Stimulated activated CD4-positive, alpha-beta T cell treated with anti-CD3 and anti-CD28 coated beads, Interleukin-4, amount 100 ng/mL, for 48 hours (primary cell): Measurements from ENCODE around the gene FBH1.
A peak's percentile ranks its signal among the peaks of the same experiment; 100 is the strongest.
"Not testable (repeated sequence)": the region's sequence is repeated elsewhere in the genome, so short reads cannot be mapped to it uniquely, and the experiment has no call there.

ENCODE experiments used
- DNase-seq, 2 donors: peaks; one replicate each; pipeline ENCODE4 v3.0.0-alpha.2; 2020; ENCODE audit warnings: low read depth in 2 of 2

Gene FBH1

DNA sequence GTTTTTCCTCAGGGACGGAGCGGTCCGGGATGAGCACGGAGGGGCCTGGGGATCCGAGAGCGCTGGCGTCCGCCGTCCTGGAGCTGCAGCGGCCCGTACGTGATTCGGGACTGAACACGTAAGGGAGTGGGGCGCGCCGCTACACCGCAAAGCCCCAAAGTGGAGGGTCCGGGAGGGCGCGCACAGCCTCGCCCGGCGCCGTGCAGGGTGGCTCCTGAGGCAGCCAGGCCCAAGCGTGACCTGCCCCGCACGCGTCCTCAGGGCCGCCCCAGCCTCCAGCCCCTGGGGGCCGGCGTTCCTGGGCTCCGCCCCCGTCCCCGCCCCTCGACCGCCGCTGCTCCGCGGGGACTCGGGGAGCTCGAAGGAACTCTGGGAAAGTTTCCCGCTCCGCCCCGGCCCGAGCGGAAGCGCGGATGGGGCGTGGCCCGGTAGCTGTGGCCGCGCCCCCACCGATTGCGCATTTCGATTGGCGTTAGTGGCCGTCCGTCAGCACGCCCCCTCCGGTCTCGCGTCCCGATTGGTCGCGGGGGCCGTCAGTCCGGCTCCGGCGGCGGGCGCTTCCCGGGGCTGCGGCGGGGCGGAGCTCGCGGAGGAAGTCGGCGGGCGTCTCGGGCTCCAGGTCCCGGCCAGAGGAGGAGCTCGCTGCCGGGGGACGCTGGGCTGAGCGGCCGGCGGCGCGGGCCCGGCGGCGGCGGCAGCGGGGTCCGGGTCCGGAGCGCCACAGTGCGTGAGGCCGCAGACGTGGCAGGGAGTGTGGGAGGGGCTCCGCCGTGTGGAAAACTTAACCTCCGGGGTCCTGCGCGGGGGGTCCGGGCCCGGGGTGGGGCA lies at the start of gene FBH1, which contains the start of gene ANKRD16:
Gene FBH1 (plus strand): TSS at position 620 of the 828 bp plus-strand sequence. CDS start 103 bp downstream, at position 723.
Gene ANKRD16 (minus strand): TSS at position 270 of the 828 bp plus-strand sequence. CDS start 539 bp downstream, outside the sequence.
- peak; percentile 97 to 98 for DNase-seq

DNA sequence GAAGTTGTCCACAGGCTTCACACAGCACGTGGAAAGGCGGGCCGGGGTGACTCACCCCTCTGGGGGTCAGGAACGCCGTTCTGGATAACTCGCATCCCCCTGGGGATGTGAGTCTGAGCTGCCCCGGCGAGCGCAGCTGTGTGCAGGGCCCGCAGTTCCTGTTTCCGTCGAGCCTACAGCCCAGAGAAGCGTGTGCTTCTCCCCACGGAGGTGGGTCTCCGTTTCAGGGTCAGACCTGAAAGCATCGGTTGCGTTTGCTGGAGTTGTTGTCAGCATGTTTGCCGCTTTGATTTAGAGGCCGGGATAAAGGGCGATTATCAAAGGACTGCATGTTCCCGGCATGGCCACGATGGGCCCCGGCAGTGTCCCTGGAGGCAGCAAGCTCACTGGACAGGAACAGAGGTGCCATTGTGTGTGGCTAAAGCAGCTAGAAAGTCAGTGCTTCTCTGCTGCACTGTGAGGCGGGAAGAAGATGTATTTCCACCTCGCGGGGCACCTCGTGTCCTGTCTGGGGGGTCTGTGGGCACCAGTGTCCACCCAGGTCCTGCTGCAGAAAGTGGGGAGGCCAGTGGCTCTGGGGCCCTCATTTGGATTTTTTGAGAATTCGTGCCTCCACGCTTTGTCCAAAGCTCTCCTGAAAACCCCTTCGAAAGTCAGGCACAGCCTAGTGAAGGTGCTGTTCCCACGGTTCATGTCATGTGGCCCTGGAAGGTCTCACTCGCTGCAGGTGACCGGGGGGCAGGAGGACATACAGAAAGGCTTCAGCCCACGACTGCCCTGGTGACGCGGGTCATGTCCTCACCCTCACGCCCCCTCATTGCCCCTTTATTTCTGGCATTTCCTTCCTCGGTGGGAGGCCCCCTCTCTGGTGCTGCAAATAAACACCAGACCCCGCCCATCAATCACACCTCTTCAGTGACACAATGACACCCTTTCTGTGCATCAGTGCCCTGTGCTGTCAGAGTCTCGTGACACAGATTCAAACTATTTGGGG lies 49.4 kb upstream of the FBH1 start:
- no peak for DNase-seq

DNA sequence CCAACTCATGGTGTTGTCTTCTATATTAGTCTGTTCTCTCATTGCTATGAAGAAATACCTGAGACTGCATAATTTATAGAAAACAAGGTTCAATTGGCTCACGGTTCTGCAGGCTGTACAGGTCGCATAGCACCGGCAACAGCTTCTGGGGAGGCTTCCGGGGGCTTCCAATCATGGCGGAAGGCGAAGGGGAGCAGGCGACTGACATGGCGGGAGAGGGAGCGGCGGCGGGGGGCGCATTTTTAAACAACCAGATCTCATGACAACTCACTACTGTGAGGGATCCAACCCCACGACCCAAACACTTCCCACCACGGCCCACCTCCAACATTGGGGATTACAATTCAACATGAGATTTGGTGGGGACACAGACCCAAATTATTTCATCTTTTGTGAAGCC lies 48.1 kb upstream of the FBH1 start:
- DNase-seq = no peak

DNA sequence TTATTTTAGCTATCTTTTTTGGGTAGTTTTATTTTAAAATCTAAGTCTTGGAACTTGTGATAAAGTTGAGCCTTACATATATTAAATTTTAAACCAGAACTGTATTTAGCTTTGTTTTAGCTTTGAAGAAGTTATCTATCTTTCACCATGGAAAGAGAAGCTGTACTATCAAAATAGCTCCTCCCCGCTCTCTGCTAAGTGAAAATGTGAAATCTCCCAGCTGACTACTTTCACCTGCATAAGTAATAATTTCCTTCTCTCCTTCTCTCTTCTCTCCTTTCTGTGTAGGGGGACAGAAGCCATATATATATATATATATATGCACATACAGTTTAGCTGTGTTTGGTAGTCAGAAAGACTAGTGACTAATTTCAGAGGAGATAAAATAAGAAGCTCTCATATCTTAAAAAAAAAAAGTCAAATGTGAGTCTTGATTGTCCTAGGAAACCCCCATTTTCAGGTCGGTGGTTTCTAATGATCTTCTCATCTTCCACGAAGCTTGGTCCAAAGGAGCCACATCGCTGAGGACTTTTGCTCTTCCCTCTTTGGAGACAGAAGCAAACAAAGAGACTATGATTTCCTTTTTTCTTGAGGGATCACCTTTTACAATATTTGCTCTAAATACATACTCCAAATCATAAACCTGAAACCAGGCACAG lies 46.2 kb upstream of the FBH1 start:
- DNase-seq = no peak

DNA sequence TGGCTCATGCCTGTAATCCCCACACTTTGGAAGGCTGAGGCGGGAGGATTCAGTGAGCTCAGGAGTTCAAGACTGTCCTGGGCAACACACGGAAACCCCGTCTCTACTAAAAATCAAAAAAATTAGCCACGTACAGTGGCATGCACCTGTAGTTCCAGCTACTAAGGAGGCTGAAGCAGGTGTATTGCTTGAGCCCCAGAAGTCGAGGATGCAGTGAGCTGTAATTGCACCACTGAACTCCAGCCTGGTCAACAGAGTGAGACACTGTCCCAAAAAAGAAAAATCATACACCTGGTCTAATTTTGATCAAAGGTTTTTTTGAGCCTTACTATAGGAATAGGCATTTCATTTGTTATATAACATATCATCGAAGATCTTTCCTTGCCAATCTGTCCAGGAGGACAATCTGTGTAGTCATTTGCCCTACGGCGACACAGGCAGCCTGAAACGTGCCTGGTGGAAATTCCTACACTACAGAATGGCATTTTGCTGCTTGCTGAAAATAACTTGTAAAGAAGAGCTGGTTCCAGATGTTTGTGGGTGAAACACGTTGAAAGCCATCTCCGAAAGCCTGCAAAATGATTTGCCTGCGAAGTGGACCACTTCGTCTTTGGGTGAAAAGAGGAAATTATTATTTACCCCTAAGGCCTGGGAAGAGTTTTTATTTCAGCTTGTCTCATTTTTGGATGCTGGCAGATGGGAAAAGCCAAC lies 45.5 kb upstream of the FBH1 start:
- DNase-seq = no peak

DNA sequence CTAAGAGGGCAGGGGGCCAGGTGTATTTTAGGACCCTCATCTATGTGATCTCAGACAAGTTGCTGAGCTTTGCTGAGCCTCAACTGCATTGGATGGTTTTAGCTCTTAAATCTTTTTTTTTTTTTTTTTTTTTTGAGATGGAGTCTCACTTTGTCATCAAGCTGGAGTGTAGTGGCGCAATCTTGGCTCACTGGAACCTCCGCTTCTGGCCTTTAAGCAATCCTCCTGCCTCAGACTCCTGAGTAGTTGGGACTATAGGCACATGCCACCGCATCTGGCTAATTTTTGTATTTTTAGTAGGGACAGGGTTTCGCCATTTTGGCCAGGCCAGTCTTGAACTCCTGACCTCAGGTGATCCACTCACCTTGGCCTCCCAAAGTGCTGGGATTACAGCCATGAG lies 43.4 kb upstream of the FBH1 start:
- not testable (repeated sequence) for DNase-seq

DNA sequence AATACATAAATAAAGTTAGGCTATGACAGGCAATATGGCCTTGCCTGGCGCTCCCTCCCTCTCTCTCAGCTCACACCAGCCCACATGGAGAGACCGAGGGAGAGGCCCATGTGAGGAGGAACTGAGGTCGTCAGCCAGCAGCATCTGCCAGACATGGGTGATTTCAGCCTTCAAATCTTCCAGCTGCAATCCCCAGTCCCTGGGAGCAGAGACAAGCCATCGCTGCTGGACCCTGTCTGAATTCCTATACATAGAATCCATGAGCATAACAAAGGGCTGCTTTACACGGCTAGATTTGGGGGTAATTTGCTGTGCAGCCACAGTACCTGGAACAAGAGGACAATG lies 35.9 kb upstream of the FBH1 start:
- DNase-seq = no peak

DNA sequence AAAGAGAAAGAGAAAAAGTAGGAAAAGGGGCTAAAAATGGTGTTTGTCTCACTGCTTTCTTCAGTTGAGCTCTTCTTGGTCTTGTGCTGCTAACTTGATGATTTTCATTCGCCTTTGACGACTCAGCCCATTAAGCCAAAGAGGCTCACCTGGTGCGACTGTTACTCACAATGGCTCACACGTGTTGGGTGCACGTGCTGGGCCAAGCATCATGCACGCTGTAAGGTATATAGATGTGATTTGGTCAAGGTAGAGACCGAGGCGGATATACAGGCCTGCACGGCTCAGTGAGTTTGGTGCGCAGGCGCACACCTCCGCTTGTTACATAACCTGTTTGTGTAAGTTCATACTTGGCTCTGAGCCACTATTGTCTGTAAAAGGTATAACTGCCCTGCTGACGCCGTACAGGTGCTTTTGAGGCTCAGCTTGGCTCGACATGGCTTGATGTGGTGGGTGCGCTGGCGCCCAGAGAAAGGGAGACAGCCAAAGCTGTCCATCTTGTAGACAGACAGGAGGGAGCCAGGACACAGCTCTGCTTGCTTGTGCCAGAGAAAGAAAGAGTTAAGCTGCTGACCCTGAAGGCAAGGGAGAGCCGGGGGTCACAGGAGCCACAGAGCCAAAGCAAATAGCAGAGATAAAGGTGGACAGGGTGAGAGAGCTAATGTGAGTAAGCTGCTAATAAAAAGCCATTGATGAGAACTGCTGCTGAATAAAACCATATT lies 33.9 kb upstream of the FBH1 start:
- no peak for DNase-seq

DNA sequence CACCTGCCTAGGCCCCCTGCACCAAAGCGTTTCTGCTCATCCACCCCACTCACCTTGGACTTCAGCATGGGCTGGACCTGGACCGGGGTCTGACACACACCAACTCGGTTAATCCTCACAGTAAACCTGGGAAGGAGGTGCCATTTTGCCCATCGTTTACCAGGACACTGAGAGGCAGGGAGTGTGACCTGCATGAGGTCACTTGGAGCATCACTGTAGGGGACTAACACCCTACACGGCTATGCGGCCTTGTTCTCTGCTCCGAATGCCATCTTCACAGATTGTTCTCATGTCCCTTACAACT lies 33.4 kb upstream of the FBH1 start:
- DNase-seq = no peak

DNA sequence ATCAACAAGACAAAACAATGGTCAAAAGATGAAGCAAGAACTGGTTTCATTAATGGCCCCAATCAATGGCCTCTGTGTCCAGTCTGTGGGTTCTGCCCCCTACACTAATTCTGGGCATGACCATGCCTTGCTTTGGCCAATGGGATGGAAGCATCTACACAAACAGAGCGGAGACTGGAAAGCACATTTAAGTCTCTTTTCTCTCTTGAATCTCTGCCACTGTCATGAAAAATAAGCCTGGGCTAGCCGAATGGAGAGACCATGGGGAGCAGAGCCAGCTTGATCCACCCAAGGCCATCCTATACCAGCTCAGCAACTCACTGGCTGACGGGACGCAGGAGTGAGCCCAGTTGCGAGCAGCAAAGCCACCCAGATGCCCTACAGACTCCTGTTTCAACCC lies 31.2 kb upstream of the FBH1 start:
- no peak for DNase-seq

DNA sequence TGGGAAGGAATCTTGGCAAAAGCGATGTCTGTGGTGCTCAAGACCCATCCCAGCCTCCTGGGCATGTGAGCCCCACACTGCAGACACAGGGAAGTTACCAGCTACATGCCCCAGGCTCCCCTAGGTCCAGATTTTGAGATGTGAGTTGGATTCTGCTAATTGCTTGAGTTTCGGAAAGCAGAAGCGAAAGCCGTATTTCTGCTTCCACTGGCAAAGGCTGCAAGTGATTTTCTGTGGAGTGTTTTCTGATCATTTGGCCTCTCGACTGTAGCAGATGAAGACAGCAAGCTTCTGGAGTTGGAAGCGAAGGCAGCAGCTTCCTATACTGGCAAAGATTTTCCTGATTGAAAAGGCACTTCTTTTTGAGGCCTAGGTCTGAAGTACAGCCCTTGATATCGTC lies 30.0 kb upstream of the FBH1 start:
- no peak for DNase-seq

DNA sequence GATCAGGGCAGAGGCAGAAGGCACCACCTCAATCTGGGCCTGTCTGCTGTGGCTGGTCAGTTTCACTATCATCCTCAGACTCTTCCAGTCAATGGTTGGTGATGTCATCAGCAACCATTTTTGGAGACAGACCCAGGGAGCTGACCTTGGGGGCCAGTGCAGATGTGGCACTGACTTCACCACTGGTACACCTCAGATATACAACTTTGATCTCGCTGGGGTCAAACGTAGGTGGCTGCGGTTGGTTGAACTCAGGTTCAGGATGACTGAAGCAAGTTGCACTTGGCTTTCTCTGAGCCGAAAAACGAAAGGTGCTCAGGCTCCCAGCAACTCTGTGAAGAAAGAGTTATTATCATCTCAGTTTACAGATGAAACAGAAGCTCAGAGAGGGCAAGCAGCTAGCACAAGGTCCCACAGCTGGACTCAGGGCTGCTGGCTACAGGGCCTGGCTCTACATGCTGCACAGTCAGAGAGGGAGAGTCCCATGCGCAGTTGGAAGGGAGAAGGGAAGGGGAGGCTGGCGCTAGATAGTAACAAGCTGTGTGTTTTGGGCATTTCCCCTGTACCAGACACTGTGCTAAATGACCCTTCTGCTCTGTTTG lies 27.6 kb upstream of the FBH1 start:
- no peak for DNase-seq

DNA sequence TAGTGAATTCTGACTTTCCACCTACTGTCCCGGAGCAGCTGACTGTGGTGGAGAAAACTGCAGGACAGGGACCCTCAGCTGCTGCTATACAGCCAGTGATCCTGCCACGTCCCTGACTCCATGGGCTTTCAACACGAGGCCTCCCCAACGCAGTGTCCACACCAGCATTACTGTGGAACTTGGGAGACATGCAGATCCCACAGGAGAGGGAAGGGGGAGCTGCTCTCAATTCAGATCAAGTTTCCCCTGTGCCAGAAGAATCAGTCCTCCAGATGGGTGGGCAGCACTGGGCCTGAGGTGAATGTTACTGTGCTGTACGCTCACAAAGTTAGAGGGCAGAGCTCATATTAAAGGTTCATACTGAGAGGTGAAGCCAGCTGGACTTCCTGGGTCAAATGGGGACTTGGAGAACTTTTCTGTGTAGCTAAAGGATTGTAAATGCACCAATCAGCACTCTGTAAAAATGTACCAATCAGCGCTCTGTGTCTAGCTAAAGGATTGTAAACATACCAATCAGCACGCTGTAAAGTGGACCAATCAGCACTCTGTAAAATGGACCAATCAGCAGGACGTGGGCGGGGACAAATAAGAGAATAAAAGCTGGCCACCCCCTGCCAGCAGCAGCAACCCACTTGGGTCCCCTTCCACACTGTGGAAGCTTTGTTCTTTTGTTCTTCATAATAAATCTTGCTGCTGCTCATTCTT lies 26.9 kb upstream of the FBH1 start:
- not testable (repeated sequence) for DNase-seq

DNA sequence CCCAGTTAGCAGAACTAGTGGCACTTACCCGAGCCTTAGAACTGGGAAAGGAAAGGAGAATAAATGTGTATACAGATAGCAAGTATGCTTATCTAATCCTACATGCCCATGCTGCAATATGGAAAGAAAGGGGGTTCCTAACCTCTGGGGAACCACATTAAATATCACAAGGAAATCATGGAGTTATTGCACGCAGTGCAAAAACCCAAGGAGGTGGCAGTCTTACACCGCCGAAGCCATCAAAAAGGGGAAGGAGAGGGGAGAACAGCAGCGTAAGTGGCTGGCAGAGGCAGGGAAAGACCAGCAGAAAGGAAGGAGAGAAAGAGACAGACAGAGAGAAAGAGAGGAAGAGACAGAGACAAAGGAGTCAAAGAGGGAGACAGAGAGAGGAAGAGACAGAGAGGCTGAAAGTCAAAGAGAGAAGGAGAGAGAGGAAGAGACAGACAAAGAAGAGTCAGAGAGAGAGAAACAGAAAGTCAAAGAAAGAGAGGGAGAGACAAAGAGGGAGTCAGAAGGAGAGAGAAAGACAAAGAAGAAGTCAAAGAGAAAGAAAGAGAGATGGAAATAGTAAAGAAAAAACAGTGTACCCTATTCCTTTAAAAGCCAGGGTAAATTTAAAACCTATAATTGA lies 23.5 kb upstream of the FBH1 start:
- not testable (repeated sequence) for DNase-seq

DNA sequence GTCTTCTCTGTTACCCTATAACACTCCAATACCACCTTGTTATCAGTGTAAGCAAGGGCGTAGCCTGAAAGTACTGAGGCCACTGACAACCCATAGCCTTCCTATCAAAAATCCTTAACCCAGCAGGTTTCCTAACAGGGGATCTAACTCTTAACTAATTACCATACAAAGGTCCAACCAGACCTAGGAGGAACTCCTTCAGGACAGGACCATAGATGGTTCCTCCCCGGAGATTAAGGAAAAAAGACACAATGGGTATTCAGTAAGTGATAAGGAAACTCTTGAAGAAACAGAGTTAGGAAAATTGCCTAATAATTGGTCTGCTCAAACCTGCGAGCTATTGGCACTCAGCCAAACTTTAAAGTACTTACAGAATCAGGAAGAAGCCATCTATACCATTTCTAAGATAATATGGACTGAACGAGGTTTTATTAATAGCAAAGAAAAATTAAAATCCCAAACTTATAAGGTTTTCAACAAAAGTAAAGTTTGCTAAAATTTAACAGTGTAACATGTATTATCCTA lies 22.9 kb upstream of the FBH1 start:
- DNase-seq = not testable (repeated sequence)

DNA sequence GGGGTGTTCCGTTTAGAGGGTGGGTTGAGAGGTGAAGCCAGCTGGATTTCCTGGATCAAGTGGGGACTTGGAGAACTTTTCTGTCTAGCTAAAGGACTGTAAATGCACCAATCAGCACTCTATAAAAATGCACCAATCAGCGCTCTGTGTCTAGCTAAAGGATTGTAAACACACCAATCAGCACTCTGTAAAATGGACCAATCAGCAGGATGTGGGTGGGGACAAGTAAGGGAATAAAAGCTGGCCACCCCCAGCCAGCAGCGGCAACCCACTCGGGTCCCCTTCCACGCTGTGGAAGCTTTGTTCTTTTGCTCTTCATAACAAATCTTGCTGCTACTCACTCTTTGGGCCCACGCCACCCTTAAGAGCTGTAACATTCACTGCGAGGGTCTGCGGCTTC lies 21.7 kb upstream of the FBH1 start:
- not testable (repeated sequence) for DNase-seq

DNA sequence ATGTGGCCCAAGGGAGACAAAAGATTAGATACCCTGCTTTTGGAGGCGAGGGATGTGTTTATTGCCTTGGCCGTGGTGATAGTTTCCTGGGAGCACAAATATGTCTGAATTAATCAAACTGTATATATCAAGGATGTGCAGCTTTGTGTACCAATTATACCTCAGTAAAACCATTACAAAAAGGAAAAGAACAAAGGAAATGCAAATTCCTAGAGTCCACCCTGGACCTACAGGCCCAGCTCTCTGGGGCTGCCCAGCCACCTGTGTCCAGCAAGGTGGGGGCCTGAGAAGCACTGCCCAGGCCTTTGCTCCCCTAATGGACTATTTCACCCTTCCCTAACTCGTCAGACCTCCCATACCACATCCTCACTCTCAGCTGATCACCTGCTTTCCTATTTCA lies 20.9 kb upstream of the FBH1 start:
- no peak for DNase-seq

DNA sequence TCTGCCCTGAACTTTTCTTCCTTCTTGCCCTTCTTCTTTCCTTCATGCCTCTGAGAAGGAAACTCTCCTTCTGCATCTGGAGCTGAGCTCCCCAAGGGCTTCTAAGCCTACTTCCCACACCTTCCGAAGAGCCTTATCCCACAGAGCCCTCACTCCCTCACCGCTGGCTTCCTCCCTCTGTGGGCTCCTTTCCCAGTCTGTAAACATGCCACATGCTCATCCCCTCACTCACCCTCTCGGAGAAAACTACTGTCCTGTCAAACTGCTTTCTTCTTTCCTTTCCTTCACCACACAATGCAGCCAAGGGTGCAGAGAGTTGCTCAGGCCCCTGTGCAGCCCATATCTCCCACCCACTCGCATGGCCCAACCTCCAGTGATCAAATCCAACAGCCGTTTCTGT lies 18.4 kb upstream of the FBH1 start:
- no peak for DNase-seq

DNA sequence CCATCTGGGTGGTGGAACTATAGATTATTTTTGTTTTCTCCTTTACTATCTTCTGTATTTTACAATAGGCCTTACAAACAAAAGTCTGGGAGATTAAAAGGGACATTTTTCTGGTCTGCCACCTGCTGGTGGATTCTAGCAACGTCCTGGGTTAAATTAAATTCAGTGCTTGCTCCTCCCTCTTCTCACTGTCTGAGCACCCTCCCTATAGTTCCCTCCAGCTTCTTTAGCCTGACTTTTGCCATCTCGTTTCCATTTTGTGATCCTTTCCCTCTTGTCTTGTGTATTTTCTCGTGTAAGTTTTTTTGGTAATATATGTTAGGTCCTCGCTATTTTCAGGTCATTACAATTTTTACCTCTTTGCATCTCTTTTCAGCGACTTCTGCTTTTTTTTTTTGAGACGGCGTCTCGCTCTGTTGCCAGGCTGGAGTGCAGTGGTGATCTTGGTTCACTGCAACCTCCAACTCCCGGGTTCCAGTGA lies 16.5 kb upstream of the FBH1 start:
- DNase-seq = peak; percentile 43 to 50
